GM18526 (cell line): ENCODE measurements around the gene FGFR1OP2.

Experiments
- POLR2A ChIP-seq: IDR thresholded peaks from 3 replicates; pipeline ENCODE4 v1.6.1; 2011; ENCODE audit not compliant: insufficient read length; ENCODE audit errors: extremely low read depth

The FGFR1OP2 gene

DNA sequence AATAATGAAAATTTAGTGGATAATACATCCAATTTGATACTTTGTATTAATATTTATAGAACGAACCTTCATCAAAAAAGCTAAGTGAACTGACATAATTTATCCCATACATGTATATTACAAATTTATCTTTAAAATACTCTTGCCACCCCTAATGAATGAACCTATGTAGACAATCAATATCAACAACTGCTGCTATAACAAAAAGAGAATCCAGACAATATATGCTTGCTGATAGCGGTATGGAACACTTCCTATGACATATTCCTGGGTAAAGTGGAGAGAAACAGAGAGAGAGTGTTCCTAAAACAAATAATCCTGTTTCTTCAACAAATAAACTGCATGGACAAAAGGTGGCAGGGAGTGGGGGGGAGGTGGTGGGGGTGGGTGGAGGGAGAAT, 44.6 kb downstream of the FGFR1OP2 start:
- TF ChIP-seq POLR2A, result no peak

DNA sequence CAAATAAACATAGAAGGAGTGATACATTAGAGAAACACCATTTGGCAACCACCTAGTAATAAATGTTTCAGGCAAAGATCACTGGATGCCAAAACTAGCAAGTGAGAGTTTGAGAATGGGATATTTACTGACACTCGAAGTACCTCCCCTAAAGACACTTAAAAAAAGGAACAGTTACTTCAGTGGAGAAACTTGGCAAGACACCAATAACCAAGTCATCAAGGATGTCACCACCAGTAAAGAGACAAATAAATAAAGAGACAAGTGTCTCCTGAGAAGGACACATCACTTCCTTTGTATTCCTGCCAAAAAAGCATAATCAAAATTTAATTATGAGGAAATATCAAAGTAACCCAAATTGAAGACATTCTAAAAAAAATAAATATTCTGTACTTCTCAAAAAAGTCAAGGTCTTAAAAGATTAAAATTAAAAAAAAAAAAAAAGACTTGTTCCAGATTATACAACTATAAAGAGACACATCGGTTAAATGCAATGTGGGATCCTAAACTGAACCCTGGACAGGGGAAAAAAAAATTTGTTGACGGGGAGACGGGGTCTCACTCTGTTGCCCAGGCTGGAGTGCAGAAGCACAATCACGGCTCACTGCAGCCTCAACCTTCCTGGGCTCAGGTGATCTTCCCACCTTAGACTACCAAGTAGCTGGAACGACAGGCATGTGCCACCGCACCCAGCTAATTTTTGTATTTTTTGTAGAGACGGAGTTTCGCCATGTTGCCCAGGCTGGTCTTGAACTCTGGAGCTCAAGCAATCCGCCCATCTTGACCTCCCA, 49.6 kb downstream of the FGFR1OP2 start:
- TF ChIP-seq POLR2A, result no peak

DNA sequence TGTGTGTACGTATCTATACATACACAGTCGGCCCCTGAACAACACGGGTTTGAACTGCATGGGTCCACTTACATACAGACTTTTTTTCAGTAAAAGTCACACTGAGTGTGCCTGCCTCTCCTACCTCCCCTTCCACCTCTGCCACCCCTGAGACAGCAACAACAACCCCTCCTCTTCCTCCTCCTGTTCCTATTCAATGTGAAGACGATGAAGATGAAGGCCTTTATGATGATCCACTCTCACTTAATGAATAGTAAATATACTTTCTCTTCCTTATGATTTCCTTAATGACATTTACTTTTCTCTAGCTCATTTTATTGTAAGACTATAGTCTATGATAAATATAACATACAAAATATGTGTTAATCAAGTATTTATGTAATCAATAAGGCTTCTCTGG, 50.4 kb downstream of the FGFR1OP2 start:
- no peak for TF ChIP-seq POLR2A

DNA sequence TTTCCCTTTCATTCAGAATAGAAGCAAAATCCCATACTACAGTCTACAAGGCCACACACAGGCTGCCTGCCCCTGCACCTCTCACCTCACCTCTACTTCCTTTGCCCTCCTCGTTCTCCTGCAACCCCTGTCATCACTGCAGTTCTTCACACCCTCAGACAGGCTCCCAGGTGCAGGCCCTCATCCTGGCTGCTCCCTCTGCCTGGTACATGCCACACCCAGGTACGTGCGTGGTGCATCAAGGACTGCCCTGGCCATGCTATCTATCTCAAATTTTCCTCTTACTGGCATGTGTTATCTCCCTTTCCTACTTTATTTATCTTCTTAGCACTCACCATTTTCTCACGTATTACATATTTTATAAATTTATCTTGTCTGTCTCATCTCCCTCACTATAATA, 51.6 kb downstream of the FGFR1OP2 start:
- TF ChIP-seq POLR2A, result no peak

GRCh38 chr12:26991826-26992225, 53.6 kb downstream of the FGFR1OP2 start:
- TF ChIP-seq POLR2A, result no peak

- TF ChIP-seq POLR2A, result no peak
Measured at GRCh38 chr12:26994109-26994508, 55.8 kb downstream of the FGFR1OP2 start.

GRCh38 chr12:26995706-26996105, 57.4 kb downstream of the FGFR1OP2 start:
- TF ChIP-seq POLR2A, result no peak

GRCh38 chr12:26997003-26997402, 58.7 kb downstream of the FGFR1OP2 start:
- no peak for TF ChIP-seq POLR2A

DNA sequence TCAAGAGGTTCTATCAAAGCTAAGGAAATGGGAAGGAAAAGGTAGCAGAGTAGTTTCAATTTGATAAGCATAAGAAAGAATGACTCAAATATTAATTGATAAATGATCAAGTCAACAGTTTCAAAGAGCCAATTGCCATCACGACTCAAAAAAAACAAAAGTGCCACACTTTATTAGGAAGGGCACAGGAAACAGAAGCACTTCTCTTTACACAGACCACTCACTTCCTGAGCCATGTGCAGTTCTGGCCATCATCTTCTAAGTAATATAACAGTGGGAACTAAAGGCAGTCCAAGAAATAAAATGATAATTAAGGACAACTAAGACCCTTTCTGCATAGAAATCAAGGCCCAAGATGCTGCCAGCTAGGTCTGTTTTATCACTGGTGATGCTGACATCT, 62.7 kb downstream of the FGFR1OP2 start:
- TF ChIP-seq POLR2A, result no peak

DNA sequence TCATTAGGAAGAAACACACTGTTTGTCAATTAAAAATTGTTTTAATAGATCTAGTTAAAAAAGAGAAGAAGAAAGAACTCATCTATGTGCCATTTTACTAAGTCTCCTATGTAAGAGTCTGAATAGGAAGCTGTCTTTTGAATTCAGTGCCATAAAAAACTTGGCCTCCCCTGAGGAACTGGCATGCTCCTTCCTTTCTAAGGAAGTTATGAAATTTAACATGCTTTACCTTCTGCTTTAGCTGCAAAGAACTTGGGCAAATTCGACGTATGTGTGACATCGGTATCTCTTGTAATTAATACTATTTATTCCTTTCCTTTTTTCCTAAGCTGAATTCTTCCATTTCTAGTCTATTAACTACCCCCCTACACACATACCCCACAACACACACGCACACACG, 63.4 kb downstream of the FGFR1OP2 start:
- TF ChIP-seq POLR2A, result no peak

DNA sequence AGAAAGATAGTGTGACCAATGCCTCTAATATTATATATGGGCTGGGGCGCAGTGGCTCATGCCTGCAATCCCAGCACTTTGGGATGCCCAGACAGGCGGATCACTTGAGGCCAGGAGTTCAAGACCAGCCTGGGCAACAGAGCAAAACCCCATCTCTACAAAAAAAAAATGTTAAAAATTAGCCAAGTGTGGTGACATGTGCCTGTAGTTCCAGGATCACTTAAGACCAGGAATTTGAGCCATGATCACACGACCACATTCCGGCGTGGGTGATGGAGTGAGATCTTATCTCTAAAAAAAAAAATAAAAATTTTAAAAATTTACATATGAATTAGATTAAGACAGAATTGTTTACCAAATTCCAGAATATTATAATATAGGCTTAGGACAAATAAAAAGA, 63.9 kb downstream of the FGFR1OP2 start:
- no peak for TF ChIP-seq POLR2A

- TF ChIP-seq POLR2A, result no peak
Measured at GRCh38 chr12:27003421-27004381, 65.4 kb downstream of the FGFR1OP2 start.

- TF ChIP-seq POLR2A, result no peak
Measured at GRCh38 chr12:27005495-27005894, 67.2 kb downstream of the FGFR1OP2 start.

DNA sequence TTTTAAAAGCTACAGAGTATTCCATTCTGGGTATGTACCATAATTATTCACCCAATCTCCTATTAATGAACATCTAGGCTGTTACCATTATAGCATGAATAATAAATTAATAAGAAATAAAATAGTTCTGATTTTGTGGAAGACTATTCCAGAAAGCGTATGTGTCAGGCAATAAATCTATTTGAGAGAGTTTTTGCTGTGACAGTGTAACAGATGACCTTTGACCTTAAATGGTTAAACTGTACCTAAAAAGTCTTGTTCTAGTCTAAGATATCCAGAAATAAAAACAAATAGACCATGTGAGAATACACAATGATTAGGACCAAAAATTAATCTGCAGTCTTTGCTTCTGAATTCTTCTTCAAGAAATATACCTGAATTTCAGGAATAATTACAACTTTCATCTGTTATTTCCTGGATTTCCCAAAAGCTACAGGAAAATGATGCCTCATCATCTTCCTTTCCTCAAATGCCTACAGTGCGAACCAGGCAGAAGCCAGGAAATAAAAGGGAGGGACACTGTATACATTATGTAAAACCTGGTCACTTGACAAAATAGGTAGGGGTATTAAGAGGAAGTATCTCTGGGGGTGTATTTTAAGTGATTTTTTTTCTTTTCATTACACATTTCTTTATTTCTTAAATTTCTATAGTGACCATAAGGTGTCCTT, 68.7 kb downstream of the FGFR1OP2 start:
- no peak for TF ChIP-seq POLR2A

DNA sequence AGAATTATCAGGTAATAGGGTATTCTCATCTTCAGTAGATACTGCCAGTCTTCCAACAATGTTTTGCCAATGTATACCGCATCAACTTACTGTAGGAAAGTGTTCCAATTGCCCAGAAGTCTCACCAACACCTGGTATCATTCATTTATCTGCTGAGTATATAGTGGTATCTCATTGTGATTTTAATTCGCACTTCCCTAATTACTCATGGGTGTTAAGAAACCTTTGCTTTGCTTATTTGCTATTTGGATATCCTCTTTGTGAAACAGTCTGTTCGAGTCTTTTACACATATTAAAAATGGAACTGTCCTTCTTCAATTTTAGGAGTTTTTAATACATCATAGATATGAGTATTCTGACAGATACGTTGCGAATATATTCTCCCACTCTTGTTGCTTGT, 69.8 kb downstream of the FGFR1OP2 start:
- TF ChIP-seq POLR2A, result no peak
